H1 (cell line): ENCODE data around the gene PPM1M. TPM values are rescaled to one million over a fixed set of nuclear protein-coding genes. Genes with fewer than 3 reads are reported as not detected.

Experiments used
- CTCF ChIA-PET: fragments of 300-600 bp; sonication (Branson Sonifier 250); formaldehyde crosslinking; loops from one replicate; lab custom pipeline; 2021; ENCODE audit not compliant: partially characterized antibody; lab: Charles Lee
- POLR2A ChIA-PET: fragments of 300-600 bp; sonication (Branson Sonifier 250); formaldehyde crosslinking; loops from one replicate; lab custom pipeline; 2021; ENCODE audit warnings: inconsistent platforms; ENCODE audit not compliant: partially characterized antibody; lab: Charles Lee
- DNase-seq, 2 experiments: peaks; one replicate each; pipeline versions ENCODE4 v3.0.0 to v3.0.0-alpha.2; 2010 to 2022; ENCODE audit warnings: low spot score in 2 of 2, low read depth in 1 of 2, mixed read lengths in 1 of 2
- FAIRE-seq: peaks from 2 replicates; lab custom pipeline; 2011; peaks lifted over from hg19 to GRCh38; lab: Jason Lieb, UNC
- H2AFZ ChIP-seq: 2 replicates; pipeline ENCODE4 v1.8.1; 2012; ENCODE audit warnings: low read length, inconsistent platforms
- H2AK5ac ChIP-seq: 2 replicates; pipeline ENCODE4 v1.6.1; 2013; ENCODE audit warnings: low read depth, low read length
- H2BK120ac ChIP-seq: replicated peaks from 2 replicates; pipeline ENCODE3; 2013; ENCODE audit warnings: low read depth, low read length, inconsistent platforms
- H2BK12ac ChIP-seq: 2 replicates; pipeline ENCODE4 v1.6.1; 2013; ENCODE audit warnings: low read depth, low read length
- H2BK15ac ChIP-seq: 2 replicates; pipeline ENCODE4 v1.6.1; 2013; ENCODE audit warnings: low read length
- H2BK20ac ChIP-seq: 2 replicates; pipeline ENCODE4 v1.6.1; 2013; ENCODE audit warnings: low read length
- H2BK5ac ChIP-seq: 2 replicates; pipeline ENCODE4 v1.6.1; 2013; ENCODE audit warnings: low read depth, low read length
- H3K14ac ChIP-seq: 2 replicates; pipeline ENCODE4 v1.6.1; 2013; ENCODE audit warnings: inconsistent platforms; ENCODE audit not compliant: insufficient read length
- H3K18ac ChIP-seq: 2 replicates; pipeline ENCODE4 v1.6.1; 2013; ENCODE audit warnings: low read length; ENCODE audit errors: extremely low read depth
- H3K23ac ChIP-seq: 2 replicates; pipeline ENCODE4 v1.6.1; 2013; ENCODE audit warnings: inconsistent platforms; ENCODE audit not compliant: insufficient read length
- H3K23me2 ChIP-seq: 2 replicates; pipeline ENCODE4 v1.6.1; 2013; ENCODE audit warnings: low read depth, low read length
- H3K27ac ChIP-seq: 2 replicates; pipeline ENCODE4 v1.6.1; 2011; ENCODE audit warnings: low read depth, low read length, inconsistent platforms
- H3K27me3 ChIP-seq, 4 experiments: replicated peaks in 1 of 4; 1 replicate in 1 of 4; 2 replicates in 3 of 4; pipeline versions ENCODE4 v1.6.1 to v1.8.1; 2011 to 2013; ENCODE audit warnings: low read length in 3 of 4, mild to moderate bottlenecking in 3 of 4, inconsistent platforms in 2 of 4, mixed read lengths in 2 of 4, moderate library complexity in 1 of 4; ENCODE audit not compliant: control insufficient read depth in 3 of 4, insufficient read depth in 3 of 4; ENCODE audit errors: extremely low read depth in 1 of 4
- H3K36me3 ChIP-seq, 4 experiments: 2 replicates each; pipeline versions ENCODE4 v1.6.1 to v1.8.1; 2011 to 2013; ENCODE audit warnings: mild to moderate bottlenecking in 4 of 4, low read length in 3 of 4, moderate library complexity in 2 of 4, control low read depth in 1 of 4, inconsistent platforms in 1 of 4; ENCODE audit not compliant: insufficient read depth in 4 of 4, control insufficient read depth in 2 of 4
- H3K4ac ChIP-seq: replicated peaks from 2 replicates; pipeline ENCODE3; 2013; ENCODE audit warnings: low read length, low read depth, mixed read lengths, inconsistent platforms; ENCODE audit not compliant: insufficient read length
- H3K4me1 ChIP-seq, 4 experiments: replicated peaks in 1 of 4; 1 replicate in 1 of 4; 2 replicates in 3 of 4; pipeline versions ENCODE4 v1.6.1 to v1.8.1; 2011 to 2013; ENCODE audit warnings: low read length in 3 of 4, inconsistent platforms in 2 of 4, mixed read lengths in 1 of 4; ENCODE audit not compliant: insufficient read depth in 4 of 4, control insufficient read depth in 3 of 4
- H3K4me2 ChIP-seq, 2 experiments: 2 replicates each; pipeline versions ENCODE4 v1.6.1 to v1.8.1; 2011 to 2013; ENCODE audit warnings: low read depth in 2 of 2, low read length in 2 of 2, control low read depth in 1 of 2, inconsistent platforms in 1 of 2, mild to moderate bottlenecking in 1 of 2; ENCODE audit not compliant: insufficient read depth in 1 of 2
- H3K4me3 ChIP-seq, 4 experiments: fragments of 200-600, 300-600 bp in 1 of 4; sonication (generic), shearing (Covaris generic), sonication (Bioruptor Twin) in 1 of 4; 2 replicates each; pipeline versions ENCODE4 v1.5.1 to v1.8.1; 2011 to 2016; ENCODE audit warnings: low read length in 4 of 4, low read depth in 3 of 4, control low read depth in 2 of 4, inconsistent platforms in 2 of 4, mild to moderate bottlenecking in 2 of 4, mixed read lengths in 1 of 4, moderate library complexity in 1 of 4; ENCODE audit not compliant: insufficient read depth in 2 of 4; ENCODE audit errors: extremely low read depth in 1 of 4
- H3K56ac ChIP-seq: replicated peaks from 2 replicates; pipeline ENCODE3; 2013; ENCODE audit warnings: low read depth, mild to moderate bottlenecking, mixed read lengths, low read length, inconsistent platforms; ENCODE audit not compliant: insufficient read length
- H3K79me1 ChIP-seq: 2 replicates; pipeline ENCODE4 v1.6.1; 2013; ENCODE audit warnings: low read depth, low read length, control low read depth
- H3K79me2 ChIP-seq, 2 experiments: 2 replicates each; pipeline versions ENCODE4 v1.6.1 to v1.8.1; 2012 to 2013; ENCODE audit warnings: low read length in 2 of 2, mild to moderate bottlenecking in 2 of 2, inconsistent platforms in 1 of 2; ENCODE audit not compliant: insufficient read depth in 2 of 2, control insufficient read depth in 1 of 2
- H3K9ac ChIP-seq, 4 experiments: replicated peaks in 1 of 4; 1 replicate in 1 of 4; 2 replicates in 3 of 4; pipeline versions ENCODE4 v1.6.1 to v1.8.1; 2011 to 2013; ENCODE audit warnings: low read depth in 3 of 4, low read length in 3 of 4, control low read depth in 2 of 4, mild to moderate bottlenecking in 2 of 4, moderate library complexity in 2 of 4, inconsistent platforms in 1 of 4; ENCODE audit errors: extremely low read depth in 1 of 4
- H3K9me3 ChIP-seq, 2 experiments: 2 replicates each; pipeline versions ENCODE4 v1.6.1 to v1.8.1; 2012 to 2013; ENCODE audit warnings: mild to moderate bottlenecking in 2 of 2, moderate library complexity in 2 of 2, control low read depth in 1 of 2, inconsistent platforms in 1 of 2, low read depth in 1 of 2, low read length in 1 of 2, mixed read lengths in 1 of 2; ENCODE audit not compliant: insufficient read depth in 2 of 2
- H4K20me1 ChIP-seq, 2 experiments: replicated peaks in 1 of 2; 2 replicates each; pipeline versions ENCODE3 to v1.8.1; 2011 to 2013; ENCODE audit warnings: inconsistent platforms in 2 of 2, low read length in 2 of 2, mild to moderate bottlenecking in 1 of 2; ENCODE audit not compliant: insufficient read depth in 2 of 2, control insufficient read depth in 1 of 2
- H4K5ac ChIP-seq: 2 replicates; pipeline ENCODE4 v1.6.1; 2013; ENCODE audit warnings: low read length, low read depth, mixed read lengths, inconsistent platforms; ENCODE audit not compliant: insufficient read length
- H4K8ac ChIP-seq: 2 replicates; pipeline ENCODE4 v1.8.0; 2013; ENCODE audit warnings: mild to moderate bottlenecking, moderate library complexity, low read length, inconsistent platforms; ENCODE audit not compliant: insufficient read depth; ENCODE audit errors: extremely low read depth
- H4K91ac ChIP-seq: replicated peaks from 2 replicates; pipeline ENCODE3; 2013; ENCODE audit warnings: low read length, mixed read lengths, inconsistent platforms; ENCODE audit not compliant: insufficient read length
- BCL11A ChIP-seq, 2 experiments: IDR thresholded peaks; one replicate each; pipeline ENCODE4 v1.6.1; 2011; ENCODE audit warnings: low read depth in 2 of 2, low read length in 2 of 2, mild to moderate bottlenecking in 2 of 2
- RAD21 ChIP-seq, 2 experiments: IDR thresholded peaks in 1 of 2; conservative IDR thresholded peaks in 1 of 2; 2 replicates each; pipeline ENCODE4 v1.6.1; 2011; ENCODE audit warnings: low read depth in 2 of 2, low read length in 2 of 2, improper control_type of control experiment in 1 of 2, inconsistent platforms in 1 of 2, mild to moderate bottlenecking in 1 of 2, moderate library complexity in 1 of 2
- RNF2 ChIP-seq: fragments of 200-900, 300-1000 bp; sonication (generic); IDR thresholded peaks from 2 replicates; pipeline ENCODE4 v1.7.1; 2016; ENCODE audit warnings: borderline replicate concordance, low read depth, mild to moderate bottlenecking, antibody characterized with exemption, low read length; ENCODE audit not compliant: poor library complexity, severe bottlenecking; ENCODE audit errors: missing control alignments
- SP1 ChIP-seq: IDR thresholded peaks from 2 replicates; pipeline ENCODE4 v1.6.1; 2011; ENCODE audit warnings: low read depth, low read length
- WGBS, 2 experiments: shearing (Covaris generic) in 1 of 2; methylation state at CpG; one replicate each; pipeline versions ENCODE4 v1.1.6 to v1.1.7; 2013 to 2015; ENCODE audit warnings: low lambda C conversion rate in 2 of 2, mixed read lengths in 2 of 2, inconsistent platforms in 1 of 2, low coverage in 1 of 2, missing lambda C conversion rate in 1 of 2; ENCODE audit not compliant: insufficient replicate concordance in 2 of 2, insufficient coverage in 1 of 2, insufficient read length in 1 of 2; ENCODE audit errors: extremely low coverage in 1 of 2, missing lambda C conversion rate in 1 of 2; 5-methylcytosine and 5-hydroxymethylcytosine counted together
- polyA plus RNA-seq, 7 experiments: library from polyadenylated mRNA; depleted of rRNA in 3 of 7; stranded (reverse) in 5 of 7; unstranded in 2 of 7; fragments of >200 nt in 5 of 7; fragments of 200-250 nt in 2 of 7; gene quantifications; 1 replicate in 5 of 7; 2 replicates in 1 of 7; 4 replicates in 1 of 7; pipeline versions ENCODE4 v1.2.1 to v1.2.3, GENCODE V29; 2011 to 2013; ENCODE audit warnings: missing spikeins in 2 of 7, mixed read lengths in 2 of 7
- total RNA-seq: library from RNA; stranded (reverse); fragmentation: NEBNext Ultra II Directional; extraction: Animal tissue kit (Norgen Biotek cat#: 25700); gene quantifications from 2 replicates; pipeline ENCODE4 v1.2.1, GENCODE V29; 2021
- TF ChIP-seq, protein P1 (sequence below): IDR thresholded peaks from 2 replicates; pipeline ENCODE4 v1.6.1; 2012; ENCODE audit warnings: inconsistent platforms
- TF ChIP-seq, protein P2 (sequence below), 3 experiments: IDR thresholded peaks; 1 replicate in 2 of 3; 2 replicates in 1 of 3; pipeline versions ENCODE4 v1.5.1 to v1.6.1; 2011; ENCODE audit warnings: low read length in 3 of 3, mild to moderate bottlenecking in 3 of 3, inconsistent platforms in 2 of 3, low read depth in 1 of 3, moderate library complexity in 1 of 3; ENCODE audit not compliant: insufficient read depth in 1 of 3; ENCODE audit errors: control extremely low read depth in 1 of 3

Gene PPM1M
- total and polyA plus RNA-seq, 2 of the 8 experiments (the other 6 are each of a cell fraction or from before 2014, with no cell fraction given), result 5.2 to 6.3 TPM

- 88% methylated on average over 23 of the region's 28 CpGs; no CpG with 5 or more reads in 1 of the 2 experiments for WGBS, 2 experiments
- no peak overlapping the region for H3K27ac ChIP-seq
- H3K27me3 ChIP-seq, result no peaks in the 10 kb centered on the region
- DNase-seq (no peak), FAIRE-seq (no peak)
- no peak overlapping the region for H3K14ac ChIP-seq
- no peaks in the 10 kb centered on the region for H3K23me2 ChIP-seq
- CTCF ChIA-PET, result interaction anchor here (0.6 to 14.4 kb wide), 41 partner anchors 15 to 229 kb away, joined by 3 to 336 read pairs (median 4); partner anchors contain the start of genes PPM1M, SEMA3G, TLR9 and WDR82
- peaks cover 9% of the 10 kb centered on the region for H3K79me1 ChIP-seq
- H3K4me1 ChIP-seq, result peaks cover 0 to 19% (median 12%) of the 10 kb centered on the region in 4 experiments; a peak in 6 of 7 replicates
- no peak overlapping the region for H3K56ac ChIP-seq
- no peak overlapping the region for H2BK20ac ChIP-seq
- no peak overlapping the region for H2BK15ac ChIP-seq
- no peak overlapping the region for H2BK120ac ChIP-seq
- no peak overlapping the region for H4K5ac ChIP-seq
- H3K4me2 ChIP-seq, result no peak overlapping the region
- POLR2A ChIA-PET, result interaction anchor here (0.6 to 3.7 kb wide), 9 partner anchors 8 to 398 kb away, joined by 3 to 13 read pairs (median 7); partner anchors contain the start of genes PPM1M, RPL29 and WDR82
- H2AFZ ChIP-seq, result no peak overlapping the region
- peaks cover 5 to 17% (median 11%) of the 10 kb centered on the region in 4 experiments; a peak in 5 of 8 replicates for H3K36me3 ChIP-seq
- peaks cover 10 to 13% of the 10 kb centered on the region in 2 experiments for H4K20me1 ChIP-seq
- H3K9me3 ChIP-seq, result no peaks in the 10 kb centered on the region
- H4K8ac ChIP-seq, result peak overlapping the region; percentile 15; the same call in 1 of the 2 replicates
- no peak overlapping the region for H3K4ac ChIP-seq
- no peak overlapping the region; the same call in 1 of the 2 replicates for H2BK5ac ChIP-seq
- peaks cover 0 to 8% of the 10 kb centered on the region in 2 experiments; a peak in 1 of 4 replicates for H3K79me2 ChIP-seq
- H3K23ac ChIP-seq, result no peak overlapping the region
- H2AK5ac ChIP-seq, result no peak overlapping the region
- no peak overlapping the region for H3K18ac ChIP-seq
- no peak overlapping the region for H3K9ac ChIP-seq
- no peak overlapping the region for H3K4me3 ChIP-seq
- no peak overlapping the region for H4K91ac ChIP-seq
- TF ChIP-seq RAD21 (IDR thresholded peaks at IDR 0.05 in 1 of 2, conservative IDR thresholded peaks at IDR 0.05 in 1 of 2; ENCODE audit: low read depth in 2 of 2, low read length in 2 of 2) (peak; percentile 56 to 62), RNF2 (no peak), BCL11A (IDR thresholded peaks at IDR 0.05; ENCODE audit: low read depth in 2 of 2, low read length in 2 of 2) (no peak), SP1 (no peak)
- TF ChIP-seq, protein P1, sequence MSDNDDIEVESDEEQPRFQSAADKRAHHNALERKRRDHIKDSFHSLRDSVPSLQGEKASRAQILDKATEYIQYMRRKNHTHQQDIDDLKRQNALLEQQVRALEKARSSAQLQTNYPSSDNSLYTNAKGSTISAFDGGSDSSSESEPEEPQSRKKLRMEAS, result no peak
- TF ChIP-seq, protein P2, sequence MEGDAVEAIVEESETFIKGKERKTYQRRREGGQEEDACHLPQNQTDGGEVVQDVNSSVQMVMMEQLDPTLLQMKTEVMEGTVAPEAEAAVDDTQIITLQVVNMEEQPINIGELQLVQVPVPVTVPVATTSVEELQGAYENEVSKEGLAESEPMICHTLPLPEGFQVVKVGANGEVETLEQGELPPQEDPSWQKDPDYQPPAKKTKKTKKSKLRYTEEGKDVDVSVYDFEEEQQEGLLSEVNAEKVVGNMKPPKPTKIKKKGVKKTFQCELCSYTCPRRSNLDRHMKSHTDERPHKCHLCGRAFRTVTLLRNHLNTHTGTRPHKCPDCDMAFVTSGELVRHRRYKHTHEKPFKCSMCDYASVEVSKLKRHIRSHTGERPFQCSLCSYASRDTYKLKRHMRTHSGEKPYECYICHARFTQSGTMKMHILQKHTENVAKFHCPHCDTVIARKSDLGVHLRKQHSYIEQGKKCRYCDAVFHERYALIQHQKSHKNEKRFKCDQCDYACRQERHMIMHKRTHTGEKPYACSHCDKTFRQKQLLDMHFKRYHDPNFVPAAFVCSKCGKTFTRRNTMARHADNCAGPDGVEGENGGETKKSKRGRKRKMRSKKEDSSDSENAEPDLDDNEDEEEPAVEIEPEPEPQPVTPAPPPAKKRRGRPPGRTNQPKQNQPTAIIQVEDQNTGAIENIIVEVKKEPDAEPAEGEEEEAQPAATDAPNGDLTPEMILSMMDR (IDR thresholded peaks at IDR 0.05; ENCODE audit: control extremely low read depth in 1 of 3, insufficient read depth in 1 of 3, low read depth in 1 of 3, low read length in 3 of 3), result peak in 2 of 3 experiments; percentile 40 to 52; a peak in 3 of 4 replicates
- H2BK12ac ChIP-seq, result 0 out of 2 replicates have a peak overlapping the region, but pooled peaks have one; percentile 39
Observed at GRCh38 chr3:52232279-52233107, 13.1 kb upstream of the PPM1M start.
